ENCODE data around the gene SLC18A2. TPM values are rescaled to one million over a fixed set of nuclear protein-coding genes. Genes with fewer than 3 reads are reported as not detected.

The SLC18A2 gene
- total and polyA plus RNA-seq, 7 donors = 0.23 to 1.4 (median 0.55) TPM

- H3K36me3 ChIP-seq = no peaks in the 10 kb centered on the region
- no peak overlapping the region for H3K27ac ChIP-seq
- H3K4me3 ChIP-seq = no peak overlapping the region
- H3K27me3 ChIP-seq = peaks cover 0 to 7% (median 0%) of the 10 kb centered on the region in 3 donors
- H3K4me1 ChIP-seq = no peaks in the 10 kb centered on the region
- intact Hi-C loops (cut with DNase I) = no loop called here
- no peak for DNase-seq
- WGBS, 2 donors = 59 to 71% methylated on average over 6 of the region's 6 CpGs
- TF ChIP-seq POLR2A (IDR thresholded peaks at IDR 0.05) (no peak), EP300 (IDR thresholded peaks at IDR 0.05) (no peak), POLR2AphosphoS5 (IDR thresholded peaks at IDR 0.05) (no peak), CTCF (IDR thresholded peaks at IDR 0.05) (no peak)
- H3K9me3 ChIP-seq = no peaks in the 10 kb centered on the region
These were observed 8.7 kb downstream of the SLC18A2 start for GRCh38 chr10:117249493-117250093.

- 55 to 71% methylated on average over 7 of the region's 7 CpGs for whole genome bisulfite sequencing, 2 donors
- Histone ChIP-seq H3K4me1 (no peaks in the 10 kb centered on the region), H3K36me3 (no peaks in the 10 kb centered on the region), H3K27me3 (peaks cover 0 to 7% (median 0%) of the 10 kb centered on the region in 3 donors), H3K9me3 (no peaks in the 10 kb centered on the region), H3K27ac (no peak overlapping the region), H3K4me3 (no peak overlapping the region)
- no peak for DNase-seq
- TF ChIP-seq POLR2A (IDR thresholded peaks at IDR 0.05) (no peak), EP300 (IDR thresholded peaks at IDR 0.05) (no peak), POLR2AphosphoS5 (IDR thresholded peaks at IDR 0.05) (no peak), CTCF (IDR thresholded peaks at IDR 0.05) (no peak)
- intact Hi-C loops (cut with DNase I) = no loop called here
These were observed 9.5 kb downstream of the SLC18A2 start for GRCh38 chr10:117250411-117250810.

GRCh38 chr10:117253908-117254307 is 13.0 kb downstream of the SLC18A2 start:
- no peak overlapping the region for H3K27ac ChIP-seq
- intact Hi-C loops (cut with DNase I) = no loop called here
- no peak overlapping the region for H3K4me3 ChIP-seq

GRCh38 chr10:117254338-117254737 is 13.4 kb downstream of the SLC18A2 start:
- Histone ChIP-seq H3K27ac (no peak overlapping the region), H3K4me3 (no peak overlapping the region), H3K36me3 (no peaks in the 10 kb centered on the region), H3K27me3 (peaks cover 0 to 8% (median 0%) of the 10 kb centered on the region in 3 donors), H3K9me3 (no peaks in the 10 kb centered on the region), H3K4me1 (no peaks in the 10 kb centered on the region)
- intact Hi-C loops (cut with DNase I) = no loop called here
- WGBS, 2 donors = 70 to 75% methylated on average over 9 of the region's 9 CpGs
- DNase-seq = no peak
- no peak for TF ChIP-seq EP300 (IDR thresholded peaks at IDR 0.05)
- no peak for TF ChIP-seq CTCF (IDR thresholded peaks at IDR 0.05)

More at GRCh38 chr10:117253908-117254307, 13.0 kb downstream of the SLC18A2 start:
- DNase-seq = no peak
- no peaks in the 10 kb centered on the region for H3K4me1 ChIP-seq
- H3K9me3 ChIP-seq = no peaks in the 10 kb centered on the region
- H3K36me3 ChIP-seq = no peaks in the 10 kb centered on the region
- no peak for TF ChIP-seq CTCF (IDR thresholded peaks at IDR 0.05)
- TF ChIP-seq POLR2A (IDR thresholded peaks at IDR 0.05) = no peak
- no peak for TF ChIP-seq POLR2AphosphoS5 (IDR thresholded peaks at IDR 0.05)
- TF ChIP-seq EP300 (IDR thresholded peaks at IDR 0.05) = no peak
- peaks cover 0 to 7% (median 0%) of the 10 kb centered on the region in 3 donors for H3K27me3 ChIP-seq
- WGBS, 2 donors = 77 to 81% methylated on average over 9 of the region's 9 CpGs

Data from sigmoid colon (tissue), 7 donors.